GM19239 (cell line): ENCODE results near the gene SUOX.

Source experiments
- DNase-seq: peaks from one replicate; pipeline ENCODE4 v3.0.0; 2011; ENCODE audit warnings: low spot score; ENCODE audit not compliant: insufficient read length
- FAIRE-seq: peaks from 2 replicates; lab custom pipeline; 2011; peaks lifted over from hg19 to GRCh38; lab: Jason Lieb, UNC

SUOX gene

DNA sequence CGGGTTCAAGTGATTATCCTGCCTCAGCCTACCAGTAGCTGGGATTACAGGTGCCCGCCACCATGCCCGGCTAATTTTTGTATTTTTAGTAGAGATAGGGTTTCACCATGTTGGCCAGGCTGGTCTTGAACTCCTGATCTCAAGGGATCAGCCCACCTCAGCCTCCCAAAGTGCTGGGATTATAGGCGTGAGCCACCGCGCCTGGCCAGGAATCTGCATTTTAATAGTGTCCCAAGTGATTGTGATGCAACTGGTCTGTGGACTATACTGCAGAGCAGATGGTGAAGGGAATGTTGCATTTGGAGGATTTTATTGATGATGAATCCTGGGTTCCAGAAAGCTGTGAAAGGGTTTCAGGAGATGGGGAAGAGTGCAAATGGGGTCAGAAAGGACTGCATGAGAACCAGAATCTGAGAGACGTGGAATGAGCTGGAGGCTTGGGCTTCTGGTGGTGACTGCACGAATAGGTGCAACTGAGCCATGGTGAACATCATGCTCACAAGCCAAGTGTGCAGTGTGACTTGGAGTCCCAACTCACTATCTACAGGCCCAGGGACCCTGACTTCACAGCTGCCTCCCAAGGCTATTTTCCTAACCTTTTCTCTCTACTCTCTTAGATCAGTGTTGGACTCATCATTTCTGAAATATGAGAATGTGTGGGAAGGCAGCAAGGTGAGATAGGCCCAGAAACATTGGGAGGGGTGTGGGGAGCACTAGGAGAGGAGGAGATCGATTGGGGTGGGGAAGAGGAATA is 49.1 kb downstream of the SUOX start:
- FAIRE-seq (no peak), DNase-seq (no peak)

DNA sequence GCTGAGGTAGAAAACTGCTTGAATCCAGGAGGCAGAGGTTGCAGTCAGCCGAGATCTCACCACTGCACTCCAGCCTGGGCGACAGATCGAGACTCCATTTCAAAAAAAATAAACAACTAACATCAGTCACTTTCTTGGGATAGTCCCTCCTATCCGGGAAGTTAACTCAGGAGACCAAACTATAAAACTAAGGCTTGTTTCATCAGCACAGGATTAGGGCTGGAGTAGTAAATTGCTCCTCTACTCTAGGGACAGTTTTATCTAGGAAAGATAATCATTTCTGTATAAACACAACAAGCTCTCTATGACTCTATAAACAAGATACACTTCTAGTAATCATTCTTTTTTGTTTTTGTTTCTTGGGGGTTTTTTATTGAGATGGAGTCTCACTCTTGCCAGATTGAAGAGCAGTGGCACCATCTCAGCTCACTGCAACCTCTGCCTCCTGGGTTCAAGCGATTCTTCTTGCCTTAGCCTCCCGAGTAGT is 56.4 kb downstream of the SUOX start:
- no peak for FAIRE-seq

More for the DNA sequence above, 56.4 kb downstream of the SUOX start:
- DNase-seq, result no peak
